DND-41 (cell line): ENCODE data around the gene POLRMT.

Experiments
- ATAC-seq: fragments of 200-7000 bp; cut with Tn5 transposase; 3 replicates; pipeline ENCODE4 v1.9.1; 2021; ENCODE audit warnings: low read depth; ENCODE audit not compliant: insufficient read depth
- DNase-seq: peaks from one replicate; pipeline ENCODE4 v3.0.0-alpha.2; 2020
- H2AFZ ChIP-seq: 2 replicates; pipeline ENCODE4 v1.6.0; 2012; ENCODE audit warnings: low read depth, low read length
- H3K27ac ChIP-seq: 2 replicates; pipeline ENCODE4 v1.5.1; 2012; ENCODE audit warnings: low read length, inconsistent platforms
- H3K27me3 ChIP-seq: fragments of 200-600 bp; sonication (generic); 2 replicates; pipeline ENCODE4 v1.6.0; 2012; ENCODE audit warnings: low read length, mild to moderate bottlenecking, inconsistent platforms; ENCODE audit not compliant: insufficient read depth, poor library complexity
- H3K36me3 ChIP-seq: 2 replicates; pipeline ENCODE4 v1.5.1; 2012; ENCODE audit warnings: low read length, inconsistent platforms; ENCODE audit not compliant: insufficient read depth
- H3K4me1 ChIP-seq: 2 replicates; pipeline ENCODE4 v1.5.1; 2012; ENCODE audit warnings: mild to moderate bottlenecking, low read length; ENCODE audit not compliant: insufficient read depth
- H3K4me2 ChIP-seq: 2 replicates; pipeline ENCODE4 v1.6.0; 2012; ENCODE audit warnings: mild to moderate bottlenecking, moderate library complexity, low read length, inconsistent platforms; ENCODE audit not compliant: insufficient read depth
- H3K4me3 ChIP-seq, 2 experiments: fragments of 200-600 bp in 1 of 2; shearing (Covaris generic) in 1 of 2; 2 replicates each; pipeline ENCODE4 v1.5.1; 2012 to 2016; ENCODE audit warnings: inconsistent platforms in 2 of 2, low read length in 2 of 2, mild to moderate bottlenecking in 2 of 2, low read depth in 1 of 2, moderate library complexity in 1 of 2
- H3K79me2 ChIP-seq: 2 replicates; pipeline ENCODE4 v1.6.0; 2012; ENCODE audit warnings: low read length, inconsistent platforms; ENCODE audit not compliant: insufficient read depth
- H3K9ac ChIP-seq: 2 replicates; pipeline ENCODE4 v1.6.0; 2012; ENCODE audit warnings: low read depth, mild to moderate bottlenecking, inconsistent platforms, low read length, moderate library complexity
- H3K9me3 ChIP-seq: 2 replicates; pipeline ENCODE4 v1.5.1; 2012; ENCODE audit warnings: low read length, moderate library complexity, mild to moderate bottlenecking, inconsistent platforms; ENCODE audit not compliant: insufficient read depth, severe bottlenecking
- H4K20me1 ChIP-seq: 2 replicates; pipeline ENCODE4 v1.6.0; 2012; ENCODE audit warnings: low read length; ENCODE audit not compliant: insufficient read depth
- EZH2 ChIP-seq: IDR thresholded peaks from 3 replicates; pipeline ENCODE4 v1.6.1; 2012; ENCODE audit warnings: borderline replicate concordance, low read depth, mild to moderate bottlenecking, moderate library complexity, low read length, inconsistent platforms; ENCODE audit not compliant: severe bottlenecking
- TF ChIP-seq, protein P1 (sequence below): IDR thresholded peaks from 2 replicates; pipeline ENCODE4 v1.5.1; 2012; ENCODE audit warnings: borderline replicate concordance, low read length, moderate library complexity, mild to moderate bottlenecking; ENCODE audit not compliant: poor library complexity, severe bottlenecking; ENCODE audit errors: extremely low read depth

The POLRMT gene

DNA sequence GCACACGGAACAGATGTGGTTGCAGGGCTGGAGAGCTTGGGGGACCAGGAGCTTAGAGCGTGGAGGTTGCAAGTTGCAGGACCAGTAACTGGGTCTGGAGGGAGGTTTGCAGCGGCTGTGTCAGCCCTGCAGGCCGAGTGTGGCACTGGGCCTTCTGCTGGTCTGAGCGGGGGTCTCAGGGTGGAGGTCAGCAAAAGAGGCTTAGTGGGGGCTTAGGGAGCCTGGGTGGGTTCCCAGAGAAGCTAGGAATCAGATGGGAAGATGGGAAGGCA, 49.4 kb downstream of the POLRMT start:
- Histone ChIP-seq H3K27me3 (peaks cover 6% of the 10 kb centered on the region), H3K4me1 (peaks cover 10% of the 10 kb centered on the region), H3K4me3 (no peak overlapping the region), H3K9ac (no peak overlapping the region), H3K4me2 (no peak overlapping the region), H3K27ac (no peak overlapping the region), H3K36me3 (peaks cover 38% of the 10 kb centered on the region), H3K79me2 (peaks cover 20% of the 10 kb centered on the region), H2AFZ (no peak overlapping the region), H4K20me1 (peaks cover 66% of the 10 kb centered on the region), H3K9me3 (no peaks in the 10 kb centered on the region)
- 0 out of 3 replicates have a peak, but pooled peaks have one; percentile 2 for ATAC-seq
- no peak for TF ChIP-seq EZH2
- DNase-seq, result no peak

DNA sequence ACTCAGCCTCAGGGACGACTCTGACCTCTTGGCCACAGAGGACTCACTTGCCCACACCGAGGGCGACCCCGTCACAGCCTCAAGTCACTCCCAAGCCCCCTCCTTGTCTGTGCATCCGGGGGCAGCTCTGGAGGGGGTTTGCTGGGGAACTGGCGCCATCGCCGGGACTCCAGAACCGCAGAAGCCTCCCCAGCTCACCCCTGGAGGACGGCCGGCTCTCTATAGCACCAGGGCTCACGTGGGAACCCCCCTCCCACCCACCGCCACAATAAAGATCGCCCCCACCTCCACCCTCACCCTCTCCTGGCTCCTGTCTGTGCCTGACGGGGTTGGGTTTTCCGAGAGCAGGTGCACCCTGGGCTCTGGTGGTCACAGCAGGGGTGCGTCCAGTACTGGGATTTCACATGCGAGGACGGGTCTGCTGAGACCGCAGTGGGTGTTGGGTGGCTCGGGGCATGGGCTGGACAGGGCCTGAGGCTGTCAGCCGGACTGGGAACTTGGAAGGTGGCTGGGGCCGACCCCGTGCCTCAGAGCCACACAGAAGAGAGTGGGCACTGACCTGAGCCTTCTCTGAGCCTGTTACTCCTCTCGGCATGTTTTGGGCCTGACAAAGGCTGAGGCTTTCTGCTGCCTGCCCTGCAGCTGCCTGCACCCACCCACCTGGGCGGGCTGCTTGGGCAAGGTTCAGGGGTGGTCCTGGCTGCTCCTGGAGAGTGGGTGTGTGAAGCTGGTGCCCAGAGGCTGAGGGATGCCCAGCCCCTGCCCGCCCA, 50.0 kb downstream of the POLRMT start:
- peaks cover under 1% of the 10 kb centered on the region for H3K27me3 ChIP-seq
- peaks cover 6% of the 10 kb centered on the region; the same call in 1 of the 2 replicates for H3K4me1 ChIP-seq
- H3K36me3 ChIP-seq, result peaks cover 42% of the 10 kb centered on the region
- no peak overlapping the region for H2AFZ ChIP-seq
- no peak for TF ChIP-seq EZH2
- TF ChIP-seq, protein P1, sequence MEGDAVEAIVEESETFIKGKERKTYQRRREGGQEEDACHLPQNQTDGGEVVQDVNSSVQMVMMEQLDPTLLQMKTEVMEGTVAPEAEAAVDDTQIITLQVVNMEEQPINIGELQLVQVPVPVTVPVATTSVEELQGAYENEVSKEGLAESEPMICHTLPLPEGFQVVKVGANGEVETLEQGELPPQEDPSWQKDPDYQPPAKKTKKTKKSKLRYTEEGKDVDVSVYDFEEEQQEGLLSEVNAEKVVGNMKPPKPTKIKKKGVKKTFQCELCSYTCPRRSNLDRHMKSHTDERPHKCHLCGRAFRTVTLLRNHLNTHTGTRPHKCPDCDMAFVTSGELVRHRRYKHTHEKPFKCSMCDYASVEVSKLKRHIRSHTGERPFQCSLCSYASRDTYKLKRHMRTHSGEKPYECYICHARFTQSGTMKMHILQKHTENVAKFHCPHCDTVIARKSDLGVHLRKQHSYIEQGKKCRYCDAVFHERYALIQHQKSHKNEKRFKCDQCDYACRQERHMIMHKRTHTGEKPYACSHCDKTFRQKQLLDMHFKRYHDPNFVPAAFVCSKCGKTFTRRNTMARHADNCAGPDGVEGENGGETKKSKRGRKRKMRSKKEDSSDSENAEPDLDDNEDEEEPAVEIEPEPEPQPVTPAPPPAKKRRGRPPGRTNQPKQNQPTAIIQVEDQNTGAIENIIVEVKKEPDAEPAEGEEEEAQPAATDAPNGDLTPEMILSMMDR, result no peak
- DNase-seq (no peak), ATAC-seq (no peak)
- no peak overlapping the region for H3K4me3 ChIP-seq
- no peak overlapping the region for H3K4me2 ChIP-seq
- peaks cover 66% of the 10 kb centered on the region for H4K20me1 ChIP-seq
- peaks cover 25% of the 10 kb centered on the region for H3K79me2 ChIP-seq
- no peak overlapping the region for H3K27ac ChIP-seq
- H3K9ac ChIP-seq, result no peak overlapping the region
- no peaks in the 10 kb centered on the region for H3K9me3 ChIP-seq

DNA sequence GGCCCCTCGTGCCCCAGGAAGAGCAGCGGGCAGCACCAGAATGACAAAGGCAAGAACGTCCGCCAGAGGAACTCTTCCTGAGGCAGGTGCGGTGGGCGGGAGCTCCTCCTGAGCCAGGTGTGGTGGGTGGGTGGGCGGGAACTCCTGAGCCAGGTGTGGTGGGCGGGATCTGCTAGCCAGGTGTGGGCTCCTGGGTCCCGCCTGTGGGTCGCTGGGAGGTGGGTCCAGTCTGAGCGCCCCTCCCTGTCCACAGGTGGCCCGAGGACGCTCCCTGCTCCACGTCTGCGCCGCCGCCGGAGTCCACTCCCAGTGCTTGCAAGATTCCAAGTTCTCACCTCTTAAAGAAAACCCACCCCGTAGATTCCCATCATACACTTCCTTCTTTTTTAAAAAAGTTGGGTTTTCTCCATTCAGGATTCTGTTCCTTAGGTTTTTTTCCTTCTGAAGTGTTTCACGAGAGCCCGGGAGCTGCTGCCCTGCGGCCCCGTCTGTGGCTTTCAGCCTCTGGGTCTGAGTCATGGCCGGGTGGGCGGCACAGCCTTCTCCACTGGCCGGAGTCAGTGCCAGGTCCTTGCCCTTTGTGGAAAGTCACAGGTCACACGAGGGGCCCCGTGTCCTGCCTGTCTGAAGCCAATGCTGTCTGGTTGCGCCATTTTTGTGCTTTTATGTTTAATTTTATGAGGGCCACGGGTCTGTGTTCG, 50.7 kb downstream of the POLRMT start:
- Histone ChIP-seq H3K27me3 (no peaks in the 10 kb centered on the region), H3K9me3 (no peaks in the 10 kb centered on the region), H2AFZ (no peak overlapping the region), H3K4me3 (no peak overlapping the region), H4K20me1 (peaks cover 72% of the 10 kb centered on the region), H3K36me3 (peaks cover 49% of the 10 kb centered on the region), H3K27ac (no peak overlapping the region), H3K4me2 (no peak overlapping the region), H3K9ac (no peak overlapping the region), H3K79me2 (peaks cover 32% of the 10 kb centered on the region), H3K4me1 (peaks cover under 1% of the 10 kb centered on the region; the same call in 1 of the 2 replicates)
- TF ChIP-seq, protein P1, result no peak
- TF ChIP-seq EZH2, result no peak
- no peak for ATAC-seq
- no peak for DNase-seq

DNA sequence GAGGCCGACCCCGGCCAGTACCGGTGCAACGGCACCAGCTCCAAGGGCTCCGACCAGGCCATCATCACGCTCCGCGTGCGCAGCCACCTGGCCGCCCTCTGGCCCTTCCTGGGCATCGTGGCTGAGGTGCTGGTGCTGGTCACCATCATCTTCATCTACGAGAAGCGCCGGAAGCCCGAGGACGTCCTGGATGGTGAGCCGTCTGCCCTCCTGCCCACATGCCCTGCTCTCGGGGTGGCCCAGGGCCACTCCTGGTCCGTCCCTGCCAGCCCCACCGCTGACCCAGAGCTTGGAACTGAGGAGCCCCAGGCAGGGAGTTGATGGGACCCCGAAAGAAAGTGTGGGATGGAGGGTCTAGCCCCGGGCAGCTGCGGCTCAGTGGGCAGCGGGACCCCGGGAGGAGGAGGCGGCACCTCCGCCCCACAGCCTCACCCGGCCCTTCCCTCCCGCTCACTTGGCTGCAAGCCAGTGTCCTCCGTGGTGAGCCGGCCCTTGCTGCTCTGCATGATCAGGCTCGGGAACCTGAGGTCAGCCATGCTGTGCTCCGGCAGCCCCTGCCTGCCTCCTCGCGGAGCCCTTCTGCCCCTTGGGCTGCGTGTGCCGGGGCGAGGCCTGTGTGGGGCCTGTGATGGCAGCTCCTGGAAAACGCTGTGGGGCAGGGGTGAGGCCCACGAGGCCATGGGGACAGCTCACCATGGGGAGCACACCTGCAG, 51.8 kb downstream of the POLRMT start:
- no peaks in the 10 kb centered on the region for H3K27me3 ChIP-seq
- TF ChIP-seq EZH2, result no peak
- TF ChIP-seq, protein P1, result no peak
- H3K9me3 ChIP-seq, result no peaks in the 10 kb centered on the region
- peaks cover 43% of the 10 kb centered on the region for H3K79me2 ChIP-seq
- no peak overlapping the region for H3K27ac ChIP-seq
- H3K4me3 ChIP-seq, result no peak overlapping the region
- H3K9ac ChIP-seq, result no peak overlapping the region
- peaks cover 81% of the 10 kb centered on the region for H4K20me1 ChIP-seq
- ATAC-seq, result no peak
- DNase-seq, result no peak
- H3K36me3 ChIP-seq, result peaks cover 60% of the 10 kb centered on the region
- 0 out of 2 replicates have a peak, but pooled peaks cover 6% of the 10 kb centered on the region for H3K4me1 ChIP-seq
- H2AFZ ChIP-seq, result no peak overlapping the region
- no peak overlapping the region for H3K4me2 ChIP-seq
